NT2/D1 (cell line): ENCODE measurements around the gene SCN10A.

ENCODE experiments used
- SUZ12 ChIP-seq: IDR thresholded peaks from 2 replicates; pipeline ENCODE4 v1.6.1; 2011; ENCODE audit not compliant: insufficient read length, insufficient read depth; ENCODE audit errors: extremely low read depth
- YY1 ChIP-seq: IDR thresholded peaks from 2 replicates; pipeline ENCODE4 v1.6.1; 2011; ENCODE audit not compliant: insufficient read length, insufficient read depth
- ZNF274 ChIP-seq: IDR thresholded peaks from 2 replicates; pipeline ENCODE4 v1.6.1; 2011; ENCODE audit warnings: mild to moderate bottlenecking, low read depth, low read length

GRCh38 chr3:38763569-38763968 is 52.4 kb downstream of the SCN10A start:
- TF ChIP-seq ZNF274 (no peak), YY1 (no peak), SUZ12 (no peak)
